Measurements from ENCODE around the gene SERTAD4.

The SERTAD4 gene

GRCh38 chr1:210231846-210232510 is 618 bp upstream of the SERTAD4 start:
- no peak for DNase-seq (ENCODE audit: extremely low read depth in 1 of 2, low read depth in 1 of 2)

GRCh38 chr1:210233216-210233494 is 559 bp downstream of the SERTAD4 start:
- no peak for DNase-seq (ENCODE audit: extremely low read depth in 1 of 2, low read depth in 1 of 2)

- DNase-seq (ENCODE audit: extremely low read depth in 1 of 2, low read depth in 1 of 2) = no peak
Observed at GRCh38 chr1:210233495-210234328, 1.1 kb downstream of the SERTAD4 start.

GRCh38 chr1:210234329-210234757 is 1.7 kb downstream of the SERTAD4 start:
- no peak for DNase-seq (ENCODE audit: extremely low read depth in 1 of 2, low read depth in 1 of 2)

GRCh38 chr1:210235363-210236053 is 2.9 kb downstream of the SERTAD4 start:
- DNase-seq (ENCODE audit: extremely low read depth in 1 of 2, low read depth in 1 of 2) = no peak

GRCh38 chr1:210236386-210236839 is 3.8 kb downstream of the SERTAD4 start:
- DNase-seq (ENCODE audit: extremely low read depth in 1 of 2, low read depth in 1 of 2) = no peak

GRCh38 chr1:210236840-210237409 is 4.3 kb downstream of the SERTAD4 start:
- no peak for DNase-seq (ENCODE audit: extremely low read depth in 1 of 2, low read depth in 1 of 2)

GRCh38 chr1:210237479-210237878 is 4.9 kb downstream of the SERTAD4 start:
- no peak for DNase-seq (ENCODE audit: extremely low read depth in 1 of 2, low read depth in 1 of 2)

GRCh38 chr1:210237981-210238380 is 5.4 kb downstream of the SERTAD4 start:
- DNase-seq (ENCODE audit: extremely low read depth in 1 of 2, low read depth in 1 of 2) = no peak

- DNase-seq (ENCODE audit: extremely low read depth in 1 of 2, low read depth in 1 of 2) = no peak
Observed at GRCh38 chr1:210239349-210240111, 6.9 kb downstream of the SERTAD4 start.

GRCh38 chr1:210241121-210241520 is 8.5 kb downstream of the SERTAD4 start:
- no peak for DNase-seq (ENCODE audit: extremely low read depth in 1 of 2, low read depth in 1 of 2)

GRCh38 chr1:210244746-210245367 is 12.3 kb downstream of the SERTAD4 start:
- DNase-seq (ENCODE audit: extremely low read depth in 1 of 2, low read depth in 1 of 2) = no peak

- DNase-seq (ENCODE audit: extremely low read depth in 1 of 2, low read depth in 1 of 2) = no peak
Observed at GRCh38 chr1:210246447-210246846, 13.9 kb downstream of the SERTAD4 start.

- no peak for DNase-seq (ENCODE audit: extremely low read depth in 1 of 2, low read depth in 1 of 2)
Observed at GRCh38 chr1:210248341-210248740, 15.7 kb downstream of the SERTAD4 start.

- DNase-seq (ENCODE audit: extremely low read depth in 1 of 2, low read depth in 1 of 2) = no peak
Observed at GRCh38 chr1:210250665-210250997, 18.0 kb downstream of the SERTAD4 start.

- no peak for DNase-seq (ENCODE audit: extremely low read depth in 1 of 2, low read depth in 1 of 2)
Observed at GRCh38 chr1:210250998-210251679, 18.5 kb downstream of the SERTAD4 start.

GRCh38 chr1:210251680-210252490 is 19.3 kb downstream of the SERTAD4 start:
- DNase-seq (ENCODE audit: extremely low read depth in 1 of 2, low read depth in 1 of 2) = no peak

GRCh38 chr1:210252621-210253051 is 20.0 kb downstream of the SERTAD4 start:
- no peak for DNase-seq (ENCODE audit: extremely low read depth in 1 of 2, low read depth in 1 of 2)

- DNase-seq (ENCODE audit: extremely low read depth in 1 of 2, low read depth in 1 of 2) = no peak
Observed at GRCh38 chr1:210254298-210254697, 21.7 kb downstream of the SERTAD4 start.

All from activated CD8-positive, alpha-beta memory T cell treated with anti-CD3 and anti-CD28 coated beads for 1 hour (primary cell).